Lower lobe of right lung (tissue), 2 donors: Measurements from ENCODE around the gene FGFR2. TPM values are rescaled to one million over a fixed set of nuclear protein-coding genes. Genes with fewer than 3 reads are reported as not detected.

Source experiments
- ATAC-seq, 2 donors: fragments of 200-7000 bp; cut with Tn5 transposase; one replicate each; pipeline ENCODE4 v1.9.1; 2020 to 2022; ENCODE audit warnings: mild to moderate bottlenecking in 2 of 2, moderate library complexity in 2 of 2
- DNase-seq: peaks from one replicate; pipeline ENCODE4 v3.0.0-alpha.2; 2020
- H3K27ac ChIP-seq: fragments of 200-600 bp; one replicate; pipeline ENCODE4 v1.8.0; 2022
- H3K27me3 ChIP-seq: fragments of 200-600 bp; one replicate; pipeline ENCODE4 v1.8.0; 2022; ENCODE audit warnings: low read depth
- H3K36me3 ChIP-seq: fragments of 200-600 bp; one replicate; pipeline ENCODE4 v1.8.0; 2022; ENCODE audit warnings: mild to moderate bottlenecking
- H3K4me1 ChIP-seq: fragments of 200-600 bp; one replicate; pipeline ENCODE4 v1.8.0; 2022
- H3K4me3 ChIP-seq: fragments of 200-600 bp; one replicate; pipeline ENCODE4 v1.8.0; 2022; ENCODE audit warnings: mild to moderate bottlenecking
- H3K9me3 ChIP-seq: fragments of 200-600 bp; one replicate; pipeline ENCODE4 v1.8.0; 2022
- CTCF ChIP-seq: fragments of 200-600 bp; IDR thresholded peaks from one replicate; pipeline ENCODE4 v1.8.0; 2022; ENCODE audit warnings: antibody characterized with exemption, mild to moderate bottlenecking
- intact Hi-C: fragments of 100-400 bp; cut with DNase I; formaldehyde crosslinking; loops from one replicate; pipeline ENCODE4 v1.11.0; 2022
- total RNA-seq: library from RNA; stranded (reverse); fragmentation: NEBNext Ultra II Directional; extraction: Animal tissue kit (Norgen Biotek cat#: 25700); gene quantifications from one replicate; pipeline ENCODE4 v1.2.1, GENCODE V29; 2021
- donor health status: DM: no; HTN: yes; CAD: no; lungs with severe emphysema.

The FGFR2 gene
- total RNA-seq, 1 donor from 2014 or later: 59.2 TPM

DNA sequence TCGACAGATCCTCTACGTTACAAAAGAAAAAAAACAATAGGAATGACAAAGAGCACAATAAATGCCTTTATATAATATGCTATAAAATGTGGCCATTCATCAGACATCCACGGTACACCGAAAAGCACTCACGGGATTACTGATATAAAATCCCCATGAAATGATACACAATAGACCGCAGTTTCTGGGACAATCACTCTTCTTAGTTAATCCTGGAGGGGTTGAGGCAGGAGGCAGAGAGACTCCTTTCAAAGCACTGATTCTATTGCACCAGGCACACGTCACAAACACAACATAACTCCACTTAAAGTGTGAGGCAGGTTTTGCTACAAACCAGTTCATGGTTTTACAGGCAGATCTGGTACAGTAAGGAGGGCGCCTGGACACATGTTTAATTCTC, 113.8 kb downstream of the FGFR2 start:
- intact Hi-C loops: no loop called here
- peaks cover 21% of the 10 kb centered on the region for H3K36me3 ChIP-seq

DNA sequence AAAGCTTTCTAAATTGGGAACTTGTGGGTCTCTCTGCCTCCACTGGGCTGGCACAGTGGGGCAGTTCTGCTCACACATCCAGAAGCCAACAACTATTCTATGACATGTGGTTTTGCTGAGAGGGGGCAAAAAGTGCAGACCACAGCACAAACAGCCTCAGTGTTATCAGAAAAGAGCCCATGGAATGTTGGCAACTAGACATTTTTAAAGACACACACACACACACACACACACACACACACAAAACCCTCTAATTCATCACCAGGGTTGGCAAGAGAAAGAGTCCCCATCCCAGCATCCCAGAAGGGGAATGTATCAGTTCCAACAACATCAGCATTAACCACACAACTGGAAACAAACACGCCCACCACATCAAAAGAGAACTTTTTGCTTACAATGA, 117.1 kb downstream of the FGFR2 start:
- intact Hi-C loops: no loop called here

More for the DNA sequence above, 113.8 kb downstream of the FGFR2 start:
- ATAC-seq (no peak), DNase-seq (no peak)
- no peaks in the 10 kb centered on the region for H3K4me1 ChIP-seq
- H3K4me3 ChIP-seq: no peak overlapping the region
- no peaks in the 10 kb centered on the region for H3K27me3 ChIP-seq
- no peak overlapping the region for H3K27ac ChIP-seq
- H3K9me3 ChIP-seq: no peaks in the 10 kb centered on the region
- TF ChIP-seq CTCF: no peak

GRCh38 chr10:121478556-121478955, 119.7 kb downstream of the FGFR2 start:
- H3K27me3 ChIP-seq: no peaks in the 10 kb centered on the region
- H3K4me3 ChIP-seq: no peak overlapping the region
- ATAC-seq (no peak), DNase-seq (no peak)
- intact Hi-C loops: no loop called here
- no peaks in the 10 kb centered on the region for H3K4me1 ChIP-seq
- TF ChIP-seq CTCF: no peak
- no peak overlapping the region for H3K27ac ChIP-seq
- peaks cover 16% of the 10 kb centered on the region for H3K36me3 ChIP-seq
- no peaks in the 10 kb centered on the region for H3K9me3 ChIP-seq

More for the DNA sequence above, 117.1 kb downstream of the FGFR2 start:
- Histone ChIP-seq H3K9me3 (no peaks in the 10 kb centered on the region), H3K27me3 (no peaks in the 10 kb centered on the region), H3K4me3 (no peak overlapping the region), H3K27ac (no peak overlapping the region), H3K36me3 (peaks cover 18% of the 10 kb centered on the region), H3K4me1 (no peaks in the 10 kb centered on the region)
- no peak for TF ChIP-seq CTCF
- peak in 1 of 2 donors; percentile 34 for ATAC-seq
- no peak for DNase-seq

- Histone ChIP-seq H3K4me1 (no peaks in the 10 kb centered on the region), H3K36me3 (no peaks in the 10 kb centered on the region), H3K9me3 (no peaks in the 10 kb centered on the region), H3K4me3 (no peak overlapping the region), H3K27me3 (no peaks in the 10 kb centered on the region), H3K27ac (no peak overlapping the region)
- TF ChIP-seq CTCF: no peak
- intact Hi-C loops: no loop called here
- DNase-seq: no peak
- no peak for ATAC-seq
Observed at GRCh38 chr10:121469797-121470606, 128.2 kb downstream of the FGFR2 start.

DNA sequence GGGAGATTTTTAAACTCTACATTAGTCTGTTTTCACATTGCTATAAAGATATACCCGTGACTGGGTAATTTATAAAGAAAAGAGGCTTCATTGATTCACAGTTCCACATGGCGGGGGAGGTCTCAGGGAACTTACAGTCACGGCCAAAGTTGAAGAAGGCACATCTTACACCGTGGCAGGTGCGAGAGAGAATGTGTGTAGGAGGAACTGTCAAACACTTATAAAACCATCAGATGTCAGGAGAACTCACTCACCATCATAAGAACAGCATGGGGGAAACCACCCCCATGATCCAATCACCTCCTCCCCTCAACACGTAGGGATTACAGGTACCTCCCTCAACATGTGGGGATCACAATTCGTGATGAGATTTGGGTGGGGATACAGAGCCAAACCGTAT, 129.5 kb downstream of the FGFR2 start:
- DNase-seq: no peak
- TF ChIP-seq CTCF: no peak
- no peak overlapping the region for H3K4me3 ChIP-seq
- no peaks in the 10 kb centered on the region for H3K27me3 ChIP-seq
- no peaks in the 10 kb centered on the region for H3K36me3 ChIP-seq
- H3K9me3 ChIP-seq: no peaks in the 10 kb centered on the region
- H3K4me1 ChIP-seq: no peaks in the 10 kb centered on the region
- H3K27ac ChIP-seq: no peak overlapping the region
- no peak for ATAC-seq
- intact Hi-C loops: no loop called here
